Retina (tissue), 1 donor: ENCODE measurements around the gene SHMT1.

Experiments
- DNase-seq: peaks from one replicate; pipeline ENCODE4 v3.0.0-alpha.2; 2016

The SHMT1 gene

GRCh38 chr17:18280766-18281371 is 82.5 kb downstream of the SHMT1 start:
- no peak for DNase-seq

GRCh38 chr17:18280249-18280648 is 83.1 kb downstream of the SHMT1 start:
- DNase-seq, result no peak

GRCh38 chr17:18278867-18279266 is 84.5 kb downstream of the SHMT1 start:
- no peak for DNase-seq
